Osteoblast (primary cell): ENCODE results near the gene IRGC. TPM values are rescaled to one million over a fixed set of nuclear protein-coding genes. Genes with fewer than 3 reads are reported as not detected.

Experiments used
- DNase-seq: peaks from one replicate; pipeline ENCODE4 v3.0.0; 2011; ENCODE audit warnings: low spot score, mixed read lengths; ENCODE audit not compliant: insufficient read length; ENCODE audit errors: missing footprints
- H2AFZ ChIP-seq: 2 replicates; pipeline ENCODE4 v1.6.0; 2011; ENCODE audit warnings: mild to moderate bottlenecking, low read length
- H3K27ac ChIP-seq: 2 replicates; pipeline ENCODE4 v1.5.1; 2011; ENCODE audit warnings: mild to moderate bottlenecking, low read depth, low read length, moderate library complexity
- H3K27me3 ChIP-seq: 2 replicates; pipeline ENCODE4 v1.6.0; 2012; ENCODE audit warnings: mild to moderate bottlenecking, control low read depth, inconsistent platforms, low read length, moderate library complexity; ENCODE audit not compliant: insufficient read depth
- H3K36me3 ChIP-seq: 2 replicates; pipeline ENCODE4 v1.5.1; 2011; ENCODE audit warnings: mild to moderate bottlenecking, low read length, control low read depth, moderate library complexity; ENCODE audit not compliant: insufficient read depth
- H3K4me1 ChIP-seq: 2 replicates; pipeline ENCODE4 v1.5.1; 2011; ENCODE audit warnings: mild to moderate bottlenecking, low read length, control low read depth, moderate library complexity; ENCODE audit not compliant: insufficient read depth
- H3K4me2 ChIP-seq: 2 replicates; pipeline ENCODE4 v1.6.0; 2011; ENCODE audit warnings: mild to moderate bottlenecking, low read length; ENCODE audit not compliant: insufficient read depth
- H3K4me3 ChIP-seq: fragments of 200-600 bp; sonication (generic); 3 replicates; pipeline ENCODE4 v1.5.1; 2012; ENCODE audit warnings: mild to moderate bottlenecking, low read length, inconsistent platforms; ENCODE audit not compliant: insufficient read depth
- H3K79me2 ChIP-seq: 2 replicates; pipeline ENCODE4 v1.6.0; 2012; ENCODE audit warnings: mild to moderate bottlenecking, low read length, control low read depth, inconsistent platforms; ENCODE audit not compliant: insufficient read depth
- H3K9me3 ChIP-seq: 2 replicates; pipeline ENCODE4 v1.5.1; 2011; ENCODE audit warnings: low read depth, low read length, control low read depth
- H4K20me1 ChIP-seq: 2 replicates; pipeline ENCODE4 v1.6.0; 2012; ENCODE audit warnings: mild to moderate bottlenecking, low read length, control low read depth; ENCODE audit not compliant: insufficient read depth
- total RNA-seq: library from RNA; depleted of rRNA; stranded (reverse); fragments of >200 nt; gene quantifications from 2 replicates; pipeline ENCODE4 v1.2.3, GENCODE V29; 2012
- TF ChIP-seq, protein P1 (sequence below): IDR thresholded peaks from 2 replicates; pipeline ENCODE4 v1.5.1; 2011; ENCODE audit warnings: mild to moderate bottlenecking, low read depth, low read length, moderate library complexity; ENCODE audit errors: extremely low read depth

The IRGC gene
- total RNA-seq, 1 donor = not detected

DNA sequence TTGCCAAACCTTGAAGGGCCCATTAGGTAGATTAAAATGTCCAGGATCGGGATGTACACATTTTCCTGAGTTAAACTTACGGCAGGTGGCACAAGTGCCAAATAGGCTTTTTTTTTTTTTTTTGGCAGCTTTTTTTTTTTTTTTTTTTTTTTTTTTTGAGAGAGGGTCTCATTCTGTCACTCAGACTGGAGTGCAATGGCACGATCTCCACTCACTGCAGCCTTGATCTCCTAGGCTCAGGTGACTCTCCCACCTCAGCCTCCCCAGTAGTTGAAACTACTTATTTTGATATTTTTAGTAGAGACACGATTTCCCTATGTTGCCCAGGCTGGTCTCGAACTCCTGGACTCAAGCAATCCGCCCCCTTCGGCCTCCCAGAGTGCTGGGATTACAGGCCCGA is 9.0 kb downstream of the IRGC start:
- no peaks in the 10 kb centered on the region for H3K4me1 ChIP-seq
- TF ChIP-seq, protein P1, sequence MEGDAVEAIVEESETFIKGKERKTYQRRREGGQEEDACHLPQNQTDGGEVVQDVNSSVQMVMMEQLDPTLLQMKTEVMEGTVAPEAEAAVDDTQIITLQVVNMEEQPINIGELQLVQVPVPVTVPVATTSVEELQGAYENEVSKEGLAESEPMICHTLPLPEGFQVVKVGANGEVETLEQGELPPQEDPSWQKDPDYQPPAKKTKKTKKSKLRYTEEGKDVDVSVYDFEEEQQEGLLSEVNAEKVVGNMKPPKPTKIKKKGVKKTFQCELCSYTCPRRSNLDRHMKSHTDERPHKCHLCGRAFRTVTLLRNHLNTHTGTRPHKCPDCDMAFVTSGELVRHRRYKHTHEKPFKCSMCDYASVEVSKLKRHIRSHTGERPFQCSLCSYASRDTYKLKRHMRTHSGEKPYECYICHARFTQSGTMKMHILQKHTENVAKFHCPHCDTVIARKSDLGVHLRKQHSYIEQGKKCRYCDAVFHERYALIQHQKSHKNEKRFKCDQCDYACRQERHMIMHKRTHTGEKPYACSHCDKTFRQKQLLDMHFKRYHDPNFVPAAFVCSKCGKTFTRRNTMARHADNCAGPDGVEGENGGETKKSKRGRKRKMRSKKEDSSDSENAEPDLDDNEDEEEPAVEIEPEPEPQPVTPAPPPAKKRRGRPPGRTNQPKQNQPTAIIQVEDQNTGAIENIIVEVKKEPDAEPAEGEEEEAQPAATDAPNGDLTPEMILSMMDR = no peak

DNA sequence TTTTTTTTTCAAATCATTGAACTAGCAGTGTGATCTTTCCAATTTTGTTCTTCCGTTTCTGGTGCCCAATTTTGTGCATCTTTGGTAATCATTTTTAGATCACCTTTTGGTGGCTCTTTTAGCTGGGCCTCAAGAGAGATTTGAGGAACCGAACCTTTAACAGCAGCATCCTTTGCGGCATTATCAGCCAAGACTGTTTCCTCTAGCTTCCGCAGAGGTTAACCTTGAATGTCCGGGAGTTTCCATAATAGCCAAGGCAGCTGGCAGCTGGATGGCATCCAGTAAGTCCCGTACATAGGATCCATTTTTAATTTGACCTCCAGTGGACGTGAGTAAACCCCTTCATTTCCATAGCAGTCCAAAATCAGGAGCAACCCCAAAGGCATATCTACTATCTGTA is 9.6 kb downstream of the IRGC start:
- Histone ChIP-seq H3K9me3 (no peaks in the 10 kb centered on the region), H3K27ac (no peak overlapping the region), H3K4me1 (no peaks in the 10 kb centered on the region), H3K79me2 (no peaks in the 10 kb centered on the region), H3K4me2 (no peak overlapping the region), H2AFZ (no peak overlapping the region), H3K4me3 (no peak overlapping the region), H4K20me1 (no peaks in the 10 kb centered on the region), H3K27me3 (no peaks in the 10 kb centered on the region), H3K36me3 (peaks cover 12% of the 10 kb centered on the region)
- DNase-seq = no peak
- TF ChIP-seq, protein P1 = no peak

More for the DNA sequence above, 9.0 kb downstream of the IRGC start:
- Histone ChIP-seq H3K36me3 (peaks cover 12% of the 10 kb centered on the region), H3K79me2 (no peaks in the 10 kb centered on the region), H4K20me1 (no peaks in the 10 kb centered on the region), H3K4me3 (no peak overlapping the region), H3K27me3 (no peaks in the 10 kb centered on the region), H2AFZ (no peak overlapping the region), H3K4me2 (no peak overlapping the region), H3K27ac (no peak overlapping the region), H3K9me3 (no peaks in the 10 kb centered on the region)
- no peak for DNase-seq

DNA sequence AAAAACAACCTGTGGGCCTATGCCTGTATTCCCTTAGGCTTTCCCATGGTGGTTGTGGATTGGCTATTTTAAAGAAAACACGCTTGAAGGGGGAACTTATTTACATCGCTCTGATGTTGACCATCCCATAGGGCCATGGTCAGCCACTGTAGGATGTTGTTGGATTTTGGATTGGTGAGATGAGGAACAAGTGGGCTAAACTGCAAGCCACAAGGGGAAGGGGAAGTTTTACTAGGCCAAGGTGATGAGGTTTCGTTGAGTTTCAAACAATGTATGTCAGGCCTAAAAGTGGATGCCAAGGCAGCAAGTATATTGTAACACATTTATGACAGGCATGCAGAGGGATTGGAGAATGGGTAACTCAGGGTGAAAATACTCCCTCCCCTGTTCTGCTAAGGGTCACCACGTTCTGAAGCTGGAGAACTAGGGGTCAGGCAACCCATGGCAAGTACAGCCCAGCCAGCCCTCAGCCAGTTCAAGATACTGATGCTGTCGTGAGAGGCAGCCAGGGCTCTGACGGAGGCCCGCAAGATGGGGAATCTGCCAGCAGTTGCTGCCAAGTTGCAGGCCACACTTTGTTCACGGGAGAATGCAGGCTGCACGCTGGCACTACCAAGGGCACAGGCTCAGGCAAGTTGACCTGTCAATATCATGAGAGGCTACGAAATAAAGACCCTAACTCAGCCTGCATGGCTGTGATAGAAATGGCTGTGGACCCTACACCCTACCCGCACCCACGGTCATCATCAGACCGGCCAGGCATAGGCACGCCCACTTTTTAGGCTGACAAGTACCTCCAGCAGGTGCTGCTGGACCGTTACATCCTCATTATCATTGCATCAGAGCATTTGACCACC is 11.1 kb downstream of the IRGC start:
- TF ChIP-seq, protein P1 = no peak
- peak; percentile 76 for DNase-seq
- H3K36me3 ChIP-seq = peaks cover 26% of the 10 kb centered on the region
- no peak overlapping the region for H3K27ac ChIP-seq
- H3K4me1 ChIP-seq = no peaks in the 10 kb centered on the region
- H3K79me2 ChIP-seq = no peaks in the 10 kb centered on the region
- H3K27me3 ChIP-seq = no peaks in the 10 kb centered on the region
- H4K20me1 ChIP-seq = peaks cover 3% of the 10 kb centered on the region
- no peaks in the 10 kb centered on the region for H3K9me3 ChIP-seq
- no peak overlapping the region for H3K4me2 ChIP-seq
- H3K4me3 ChIP-seq = no peak overlapping the region
- H2AFZ ChIP-seq = no peak overlapping the region

DNA sequence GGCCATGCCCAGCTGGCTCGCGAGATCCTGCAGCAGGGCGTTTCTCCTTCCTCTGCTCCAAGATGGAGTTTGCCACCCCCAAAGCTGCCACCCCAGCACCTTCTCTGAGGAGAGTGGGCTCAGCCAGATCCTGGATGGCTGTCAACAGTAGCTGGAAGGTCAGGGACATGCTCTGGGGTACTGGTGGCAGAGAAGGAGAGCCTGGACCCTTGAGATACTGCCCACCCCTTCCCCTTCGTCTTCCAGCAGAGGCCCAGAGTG is 11.6 kb downstream of the IRGC start:
- TF ChIP-seq, protein P1 = no peak
- Histone ChIP-seq H3K9me3 (no peaks in the 10 kb centered on the region), H3K79me2 (no peaks in the 10 kb centered on the region), H4K20me1 (peaks cover 4% of the 10 kb centered on the region), H3K4me3 (no peak overlapping the region), H3K4me2 (no peak overlapping the region), H2AFZ (no peak overlapping the region), H3K27me3 (no peaks in the 10 kb centered on the region), H3K27ac (no peak overlapping the region), H3K4me1 (no peaks in the 10 kb centered on the region), H3K36me3 (peaks cover 31% of the 10 kb centered on the region)
- DNase-seq = no peak
